G401 (cell line): Measurements from ENCODE around the gene TCTN2. TPM values are rescaled to one million over a fixed set of nuclear protein-coding genes. Genes with fewer than 3 reads are reported as not detected.
A peak's percentile ranks its signal among the peaks of the same experiment; 100 is the strongest.

Experiments
- DNase-seq: peaks from one replicate; pipeline ENCODE4 v3.0.0-alpha.2; 2015; ENCODE audit warnings: low spot score
- in situ Hi-C: cut with HindIII; loops from 2 replicates; pipeline ENCODE4 v1.10.0; 2016; ENCODE audit warnings: low sequenced_read_pairs, mixed read lengths
- total RNA-seq: library from RNA; depleted of rRNA; stranded (reverse); fragments of >200 nt; shearing (Covaris generic); gene quantifications from 2 replicates; pipeline ENCODE4 v1.2.3, GENCODE V29; 2014

The TCTN2 gene
- total RNA-seq, 1 experiment from 2014 or later, result 13.0 TPM

GRCh38 chr12:123678981-123679380, 8.1 kb downstream of the TCTN2 start:
- no peak for DNase-seq
- in situ Hi-C loops, result no loop called here

GRCh38 chr12:123681605-123682004, 10.7 kb downstream of the TCTN2 start:
- in situ Hi-C loops, result no loop called here
- DNase-seq, result no peak

GRCh38 chr12:123683964-123684363, 13.1 kb downstream of the TCTN2 start:
- DNase-seq, result no peak
- in situ Hi-C loops, result no loop called here

GRCh38 chr12:123686636-123687190, 15.8 kb downstream of the TCTN2 start:
- in situ Hi-C loops, result no loop called here
- DNase-seq, result no peak

- in situ Hi-C loops, result no loop called here
These were observed 19.4 kb downstream of the TCTN2 start for GRCh38 chr12:123690191-123690840.

GRCh38 chr12:123696207-123696606, 25.3 kb downstream of the TCTN2 start:
- in situ Hi-C loops, result no loop called here
- DNase-seq, result no peak

More at GRCh38 chr12:123690191-123690840, 19.4 kb downstream of the TCTN2 start:
- no peak for DNase-seq

GRCh38 chr12:123696646-123697045, 25.7 kb downstream of the TCTN2 start:
- in situ Hi-C loops, result no loop called here
- no peak for DNase-seq

- in situ Hi-C loops, result no loop called here
- no peak for DNase-seq
These were observed 35.0 kb downstream of the TCTN2 start for GRCh38 chr12:123705935-123706334.

GRCh38 chr12:123707466-123707865, 36.6 kb downstream of the TCTN2 start:
- in situ Hi-C loops, result no loop called here
- no peak for DNase-seq

- no peak for DNase-seq
- in situ Hi-C loops, result no loop called here
These were observed 41.9 kb downstream of the TCTN2 start for GRCh38 chr12:123712780-123713319.

GRCh38 chr12:123713398-123713797, 42.5 kb downstream of the TCTN2 start:
- in situ Hi-C loops, result no loop called here
- DNase-seq, result peak; percentile 40

GRCh38 chr12:123713823-123714585, 43.1 kb downstream of the TCTN2 start:
- in situ Hi-C loops, result no loop called here
- peak; percentile 13 for DNase-seq

GRCh38 chr12:123715195-123715594, 44.3 kb downstream of the TCTN2 start:
- in situ Hi-C loops, result no loop called here
- DNase-seq, result no peak

GRCh38 chr12:123717350-123717749, 46.4 kb downstream of the TCTN2 start:
- in situ Hi-C loops, result no loop called here

GRCh38 chr12:123720141-123720814, 49.4 kb downstream of the TCTN2 start:
- DNase-seq, result no peak
- in situ Hi-C loops, result no loop called here

More at GRCh38 chr12:123717350-123717749, 46.4 kb downstream of the TCTN2 start:
- no peak for DNase-seq

- DNase-seq, result no peak
- in situ Hi-C loops, result no loop called here
These were observed 50.3 kb downstream of the TCTN2 start for GRCh38 chr12:123721245-123721644.

GRCh38 chr12:123723011-123723410, 52.1 kb downstream of the TCTN2 start:
- in situ Hi-C loops, result no loop called here
- no peak for DNase-seq

- no peak for DNase-seq
- in situ Hi-C loops, result no loop called here
These were observed 52.9 kb downstream of the TCTN2 start for GRCh38 chr12:123723765-123724164.

- DNase-seq, result no peak
- in situ Hi-C loops, result no loop called here
These were observed 55.3 kb downstream of the TCTN2 start for GRCh38 chr12:123726244-123726643.

GRCh38 chr12:123726962-123727361, 56.0 kb downstream of the TCTN2 start:
- DNase-seq, result no peak
- in situ Hi-C loops, result no loop called here
